H9 (cell line): ENCODE results near the gene RNF215. TPM values are rescaled to one million over a fixed set of nuclear protein-coding genes. Genes with fewer than 3 reads are reported as not detected.

Source experiments
- DNase-seq: peaks from one replicate; pipeline ENCODE4 v3.0.0-alpha.2; 2017
- H2AFZ ChIP-seq: one replicate; pipeline ENCODE4 v1.6.1; 2013; ENCODE audit warnings: mild to moderate bottlenecking, low read length, control low read depth, moderate library complexity
- H2AK5ac ChIP-seq: 2 replicates; pipeline ENCODE4 v1.6.1; 2013; ENCODE audit warnings: low read length, control low read depth, mixed read lengths; ENCODE audit not compliant: insufficient read length
- H2BK120ac ChIP-seq: one replicate; pipeline ENCODE4 v1.6.1; 2013; ENCODE audit warnings: low read depth, mild to moderate bottlenecking, low read length, control low read depth, inconsistent platforms; ENCODE audit not compliant: poor library complexity, severe bottlenecking
- H2BK12ac ChIP-seq: 2 replicates; pipeline ENCODE4 v1.6.1; 2013; ENCODE audit warnings: low read length, control low read depth, mixed read lengths, low read depth; ENCODE audit not compliant: insufficient read length
- H2BK15ac ChIP-seq: 2 replicates; pipeline ENCODE4 v1.6.1; 2013; ENCODE audit warnings: low read depth, low read length, control low read depth
- H2BK20ac ChIP-seq: one replicate; pipeline ENCODE4 v1.6.1; 2013; ENCODE audit warnings: low read depth, mild to moderate bottlenecking, low read length, control low read depth, inconsistent platforms; ENCODE audit not compliant: poor library complexity, severe bottlenecking
- H2BK5ac ChIP-seq: 2 replicates; pipeline ENCODE4 v1.6.1; 2013; ENCODE audit warnings: low read length, control low read depth, mixed read lengths; ENCODE audit not compliant: insufficient read length
- H3K14ac ChIP-seq: 2 replicates; pipeline ENCODE4 v1.6.1; 2013; ENCODE audit warnings: low read length, control low read depth; ENCODE audit not compliant: insufficient read depth
- H3K18ac ChIP-seq: 2 replicates; pipeline ENCODE4 v1.6.1; 2013; ENCODE audit warnings: low read depth, mild to moderate bottlenecking, mixed read lengths, low read length, control low read depth; ENCODE audit not compliant: insufficient read length
- H3K23ac ChIP-seq: 2 replicates; pipeline ENCODE4 v1.6.1; 2013; ENCODE audit warnings: low read length, control low read depth, mixed read lengths, low read depth; ENCODE audit not compliant: insufficient read length
- H3K23me2 ChIP-seq: 2 replicates; pipeline ENCODE4 v1.6.1; 2013; ENCODE audit warnings: low read depth, mild to moderate bottlenecking, mixed read lengths, low read length, control low read depth; ENCODE audit not compliant: insufficient read length, poor library complexity, severe bottlenecking
- H3K27ac ChIP-seq: 2 replicates; pipeline ENCODE4 v1.5.1; 2013; ENCODE audit warnings: low read length, control low read depth, mixed read lengths, low read depth; ENCODE audit not compliant: insufficient read length
- H3K27me3 ChIP-seq: 2 replicates; pipeline ENCODE4 v1.6.1; 2013; ENCODE audit warnings: low read length, control low read depth, inconsistent platforms; ENCODE audit not compliant: insufficient read depth
- H3K4ac ChIP-seq: 2 replicates; pipeline ENCODE4 v1.6.1; 2013; ENCODE audit warnings: low read depth, mild to moderate bottlenecking, control low read depth, inconsistent platforms, low read length, moderate library complexity
- H3K4me1 ChIP-seq: 2 replicates; pipeline ENCODE4 v1.6.1; 2013; ENCODE audit warnings: low read length, control low read depth, inconsistent platforms; ENCODE audit not compliant: insufficient read depth
- H3K4me2 ChIP-seq: 2 replicates; pipeline ENCODE4 v1.6.1; 2013; ENCODE audit warnings: low read length, control low read depth, mixed read lengths; ENCODE audit not compliant: insufficient read length, insufficient read depth
- H3K56ac ChIP-seq: 2 replicates; pipeline ENCODE4 v1.6.1; 2013; ENCODE audit warnings: low read depth, mild to moderate bottlenecking, mixed read lengths, low read length, control low read depth; ENCODE audit not compliant: insufficient read length
- H3K79me1 ChIP-seq: 2 replicates; pipeline ENCODE4 v1.6.1; 2013; ENCODE audit warnings: low read depth, mild to moderate bottlenecking, moderate library complexity, low read length, control low read depth, inconsistent platforms; ENCODE audit not compliant: insufficient read depth, poor library complexity, severe bottlenecking
- H3K79me2 ChIP-seq: 2 replicates; pipeline ENCODE4 v1.6.1; 2013; ENCODE audit warnings: low read length, control low read depth, inconsistent platforms; ENCODE audit not compliant: insufficient read depth
- H3K9ac ChIP-seq: 2 replicates; pipeline ENCODE4 v1.6.1; 2013; ENCODE audit warnings: low read length, control low read depth, mixed read lengths; ENCODE audit not compliant: insufficient read length; ENCODE audit errors: extremely low read depth
- H3K9me3 ChIP-seq: one replicate; pipeline ENCODE4 v1.6.1; 2013; ENCODE audit warnings: low read depth, low read length, inconsistent platforms; ENCODE audit not compliant: control insufficient read depth
- H3T11ph ChIP-seq: one replicate; pipeline ENCODE4 v1.6.1; 2013; ENCODE audit warnings: mild to moderate bottlenecking, low read length, control low read depth, inconsistent platforms
- H4K20me1 ChIP-seq: one replicate; pipeline ENCODE4 v1.6.1; 2013; ENCODE audit not compliant: control insufficient read depth, insufficient read length, insufficient read depth
- H4K5ac ChIP-seq: 2 replicates; pipeline ENCODE4 v1.6.1; 2013; ENCODE audit warnings: low read depth, mild to moderate bottlenecking, mixed read lengths, low read length, control low read depth; ENCODE audit not compliant: insufficient read length
- H4K8ac ChIP-seq: replicated peaks from 2 replicates; pipeline ENCODE4 v1.6.1; 2013; ENCODE audit warnings: low read length, control low read depth, mixed read lengths, low read depth; ENCODE audit not compliant: insufficient read length
- H4K91ac ChIP-seq: 2 replicates; pipeline ENCODE4 v1.6.1; 2013; ENCODE audit warnings: low read depth, mild to moderate bottlenecking, moderate library complexity, mixed read lengths, low read length, control low read depth; ENCODE audit not compliant: insufficient read length
- H3K27ac Mint-ChIP-seq, 3 experiments: 2 replicates in 2 of 3; 3 replicates in 1 of 3; pipeline ENCODE4 v1.8.0; 2020 to 2021; ENCODE audit warnings: mixed read lengths in 3 of 3, mild to moderate bottlenecking in 1 of 3, moderate library complexity in 1 of 3
- H3K27me3 Mint-ChIP-seq: 2 replicates; pipeline ENCODE4 v1.8.0; 2021; ENCODE audit warnings: low read depth, mild to moderate bottlenecking, moderate library complexity, mixed read lengths
- H3K36me3 Mint-ChIP-seq, 3 experiments: 2 replicates in 2 of 3; 3 replicates in 1 of 3; pipeline ENCODE4 v1.8.0; 2020 to 2021; ENCODE audit warnings: low read depth in 3 of 3, mixed read lengths in 3 of 3; ENCODE audit not compliant: insufficient read depth in 1 of 3
- H3K4me1 Mint-ChIP-seq, 2 experiments: 2 replicates each; pipeline ENCODE4 v1.8.0; 2020; ENCODE audit warnings: mixed read lengths in 2 of 2
- H3K4me3 Mint-ChIP-seq, 2 experiments: 2 replicates in 1 of 2; 3 replicates in 1 of 2; pipeline ENCODE4 v1.8.0; 2020 to 2021; ENCODE audit warnings: mild to moderate bottlenecking in 2 of 2, mixed read lengths in 2 of 2, moderate library complexity in 1 of 2
- H3K9me3 Mint-ChIP-seq, 2 experiments: 2 replicates in 1 of 2; 3 replicates in 1 of 2; pipeline ENCODE4 v1.8.0; 2020; ENCODE audit warnings: mild to moderate bottlenecking in 2 of 2, mixed read lengths in 2 of 2, moderate library complexity in 1 of 2
- WGBS: extraction: QIAGEN DNeasy Blood & Tissue Kit; methylation state at CpG from one replicate; pipeline ENCODE4 v1.1.7; 2013; ENCODE audit warnings: missing lambda C conversion rate, low lambda C conversion rate, mixed read lengths; ENCODE audit not compliant: insufficient read length; ENCODE audit errors: extremely low coverage; 5-methylcytosine and 5-hydroxymethylcytosine counted together
- total RNA-seq: library from RNA; stranded (reverse); gene quantifications from 2 replicates; pipeline ENCODE4 v1.2.1, GENCODE V29; 2021
- TF ChIP-seq, protein P1 (sequence below): fragments of 200-600 bp; sonication (generic); conservative IDR thresholded peaks from 3 replicates; pipeline ENCODE4 v1.8.0; 2021; ENCODE audit warnings: antibody characterized with exemption, mild to moderate bottlenecking

Gene RNF215
- total RNA-seq, 1 experiment from 2014 or later: 24.5 TPM

- Histone ChIP-seq H2AFZ (peak within 1 kb of the TSS; percentile 11), H3K23ac (no peak within 1 kb of the TSS), H2AK5ac (no peak within 1 kb of the TSS), H4K20me1 (no peaks in the 10 kb centered on the region), H3T11ph (no peak within 1 kb of the TSS), H4K8ac (no peak within 1 kb of the TSS), H3K79me2 (no peaks in the 10 kb centered on the region; the same call in 1 of the 2 replicates), H3K9ac (peak within 1 kb of the TSS; percentile 66), H3K14ac (peak within 1 kb of the TSS; percentile 71), H3K23me2 (peaks cover 21% of the 10 kb centered on the region), H3K4me2 (peak within 1 kb of the TSS; percentile 83), H4K91ac (no peak within 1 kb of the TSS), H3K9me3 (no peaks in the 10 kb centered on the region), H3K27me3 (no peaks in the 10 kb centered on the region), H3K79me1 (no peaks in the 10 kb centered on the region), H2BK15ac (no peak within 1 kb of the TSS), H2BK120ac (no peak within 1 kb of the TSS), H3K27ac (no peak within 1 kb of the TSS), H2BK20ac (no peak within 1 kb of the TSS), H3K4ac (no peak within 1 kb of the TSS), H3K56ac (no peak within 1 kb of the TSS), H2BK12ac (no peak within 1 kb of the TSS), H4K5ac (no peak within 1 kb of the TSS), H3K4me1 (peaks cover 7% of the 10 kb centered on the region; the same call in 1 of the 2 replicates), H3K18ac (peak within 1 kb of the TSS; percentile 61), H2BK5ac (no peak within 1 kb of the TSS)
- H3K4me3 Mint-ChIP-seq: peak within 1 kb of the TSS; percentile 87 to 93
- no CpG with 5 or more reads among the region's 61 CpGs for WGBS
- peaks cover 37 to 38% of the 10 kb centered on the region in 2 experiments for H3K4me1 Mint-ChIP-seq
- peak; percentile 87 for DNase-seq
- peak within 1 kb of the TSS; percentile 88 to 97 (median 94) for H3K27ac Mint-ChIP-seq
- no peaks in the 10 kb centered on the region for H3K9me3 Mint-ChIP-seq
- H3K27me3 Mint-ChIP-seq: no peaks in the 10 kb centered on the region; the same call in 1 of the 2 replicates
- H3K36me3 Mint-ChIP-seq: peaks cover 12 to 30% (median 30%) of the 10 kb centered on the region in 3 experiments
- TF ChIP-seq, protein P1, sequence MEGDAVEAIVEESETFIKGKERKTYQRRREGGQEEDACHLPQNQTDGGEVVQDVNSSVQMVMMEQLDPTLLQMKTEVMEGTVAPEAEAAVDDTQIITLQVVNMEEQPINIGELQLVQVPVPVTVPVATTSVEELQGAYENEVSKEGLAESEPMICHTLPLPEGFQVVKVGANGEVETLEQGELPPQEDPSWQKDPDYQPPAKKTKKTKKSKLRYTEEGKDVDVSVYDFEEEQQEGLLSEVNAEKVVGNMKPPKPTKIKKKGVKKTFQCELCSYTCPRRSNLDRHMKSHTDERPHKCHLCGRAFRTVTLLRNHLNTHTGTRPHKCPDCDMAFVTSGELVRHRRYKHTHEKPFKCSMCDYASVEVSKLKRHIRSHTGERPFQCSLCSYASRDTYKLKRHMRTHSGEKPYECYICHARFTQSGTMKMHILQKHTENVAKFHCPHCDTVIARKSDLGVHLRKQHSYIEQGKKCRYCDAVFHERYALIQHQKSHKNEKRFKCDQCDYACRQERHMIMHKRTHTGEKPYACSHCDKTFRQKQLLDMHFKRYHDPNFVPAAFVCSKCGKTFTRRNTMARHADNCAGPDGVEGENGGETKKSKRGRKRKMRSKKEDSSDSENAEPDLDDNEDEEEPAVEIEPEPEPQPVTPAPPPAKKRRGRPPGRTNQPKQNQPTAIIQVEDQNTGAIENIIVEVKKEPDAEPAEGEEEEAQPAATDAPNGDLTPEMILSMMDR: no peak
These were observed 38.6 kb upstream of the RNF215 start, which contains the start of gene MTFP1 for GRCh38 chr22:30425616-30426387. TSS of gene MTFP1 (plus strand) at chr22:30425768. CDS start at chr22:30425880, 112 bp downstream.
